ENCODE data around the gene DEDD. TPM values are rescaled to one million over a fixed set of nuclear protein-coding genes. Genes with fewer than 3 reads are reported as not detected.
A peak's percentile ranks its signal among the peaks of the same experiment; 100 is the strongest.

Gene DEDD
- total and polyA plus RNA-seq, 10 of the 15 experiments (the other 5 are each of a cell fraction or from before 2014, with no cell fraction given) = 13.6 to 33.9 (median 30.3) TPM

- no peak for TF ChIP-seq ZNF687 (IDR thresholded peaks at IDR 0.05)
- no peak for TF ChIP-seq ETV6 (conservative IDR thresholded peaks at IDR 0.05 in 1 of 2, IDR thresholded peaks at IDR 0.05 in 1 of 2; ENCODE audit: borderline replicate concordance in 1 of 2, low read depth in 1 of 2)
- peak; percentile 61 for TF ChIP-seq E2F8 (IDR thresholded peaks at IDR 0.05; ENCODE audit: low read depth, partially characterized antibody)
- no peak for TF ChIP-seq POU2F2 (IDR thresholded peaks at IDR 0.05; ENCODE audit: borderline replicate concordance, low read depth, low read length)
- peak; percentile 88 for TF ChIP-seq POLR2A (IDR thresholded peaks at IDR 0.05; ENCODE audit: low read depth, low read length)
- TF ChIP-seq KLF5 (IDR thresholded peaks at IDR 0.05; ENCODE audit: partially characterized antibody) = peak; percentile 73
- TF ChIP-seq BCL11A (IDR thresholded peaks at IDR 0.05; ENCODE audit: low read depth, low read length) = no peak
- no peak for TF ChIP-seq PRDM15 (CRISPR knock-in tag; IDR thresholded peaks at IDR 0.05)
- no peak for TF ChIP-seq GABPA (IDR thresholded peaks at IDR 0.05; ENCODE audit: low read depth)
- no peak for TF ChIP-seq CEBPB (IDR thresholded peaks at IDR 0.05; ENCODE audit: borderline replicate concordance in 1 of 2, low read depth in 2 of 2, low read length in 2 of 2)
- TF ChIP-seq RB1 (IDR thresholded peaks at IDR 0.05; ENCODE audit: borderline replicate concordance) = peak; percentile 53; the same call in 1 of the 2 replicates
- no peak for TF ChIP-seq NR2C2 (IDR thresholded peaks at IDR 0.05; ENCODE audit: borderline replicate concordance, control insufficient read depth, insufficient read length, low read depth)
- no peak for TF ChIP-seq NR2C1 (IDR thresholded peaks at IDR 0.05)
- TF ChIP-seq TCF12 (IDR thresholded peaks at IDR 0.05; ENCODE audit: low read depth, low read length) = peak; percentile 62; the same call in 1 of the 2 replicates
- TF ChIP-seq IRF3 (IDR thresholded peaks at IDR 0.05) = 0 out of 2 replicates have a peak, but pooled peaks have one; percentile 43
- no peak; the same call in 1 of the 2 replicates for TF ChIP-seq SREBF1 (IDR thresholded peaks at IDR 0.05; ENCODE audit: low read length)
- TF ChIP-seq ZNF622 (IDR thresholded peaks at IDR 0.05) = no peak
Observed at GRCh38 chr1:161165742-161166668, 33.5 kb upstream of the DEDD start, which contains the start of gene PPOX (continued).

All from GM12878 (cell line).